H9 (cell line): ENCODE results near the gene FAAH. TPM values are rescaled to one million over a fixed set of nuclear protein-coding genes. Genes with fewer than 3 reads are reported as not detected.

Experiments
- DNase-seq: peaks from one replicate; pipeline ENCODE4 v3.0.0-alpha.2; 2017
- H2AFZ ChIP-seq: one replicate; pipeline ENCODE4 v1.6.1; 2013; ENCODE audit warnings: mild to moderate bottlenecking, low read length, control low read depth, moderate library complexity
- H2AK5ac ChIP-seq: 2 replicates; pipeline ENCODE4 v1.6.1; 2013; ENCODE audit warnings: low read length, control low read depth, mixed read lengths; ENCODE audit not compliant: insufficient read length
- H2BK120ac ChIP-seq: one replicate; pipeline ENCODE4 v1.6.1; 2013; ENCODE audit warnings: low read depth, mild to moderate bottlenecking, low read length, control low read depth, inconsistent platforms; ENCODE audit not compliant: poor library complexity, severe bottlenecking
- H2BK12ac ChIP-seq: 2 replicates; pipeline ENCODE4 v1.6.1; 2013; ENCODE audit warnings: low read length, control low read depth, mixed read lengths, low read depth; ENCODE audit not compliant: insufficient read length
- H2BK15ac ChIP-seq: 2 replicates; pipeline ENCODE4 v1.6.1; 2013; ENCODE audit warnings: low read depth, low read length, control low read depth
- H2BK20ac ChIP-seq: one replicate; pipeline ENCODE4 v1.6.1; 2013; ENCODE audit warnings: low read depth, mild to moderate bottlenecking, low read length, control low read depth, inconsistent platforms; ENCODE audit not compliant: poor library complexity, severe bottlenecking
- H2BK5ac ChIP-seq: 2 replicates; pipeline ENCODE4 v1.6.1; 2013; ENCODE audit warnings: low read length, control low read depth, mixed read lengths; ENCODE audit not compliant: insufficient read length
- H3K14ac ChIP-seq: 2 replicates; pipeline ENCODE4 v1.6.1; 2013; ENCODE audit warnings: low read length, control low read depth; ENCODE audit not compliant: insufficient read depth
- H3K18ac ChIP-seq: 2 replicates; pipeline ENCODE4 v1.6.1; 2013; ENCODE audit warnings: low read depth, mild to moderate bottlenecking, mixed read lengths, low read length, control low read depth; ENCODE audit not compliant: insufficient read length
- H3K23ac ChIP-seq: 2 replicates; pipeline ENCODE4 v1.6.1; 2013; ENCODE audit warnings: low read length, control low read depth, mixed read lengths, low read depth; ENCODE audit not compliant: insufficient read length
- H3K23me2 ChIP-seq: 2 replicates; pipeline ENCODE4 v1.6.1; 2013; ENCODE audit warnings: low read depth, mild to moderate bottlenecking, mixed read lengths, low read length, control low read depth; ENCODE audit not compliant: insufficient read length, poor library complexity, severe bottlenecking
- H3K27ac ChIP-seq: 2 replicates; pipeline ENCODE4 v1.5.1; 2013; ENCODE audit warnings: low read length, control low read depth, mixed read lengths, low read depth; ENCODE audit not compliant: insufficient read length
- H3K27me3 ChIP-seq: 2 replicates; pipeline ENCODE4 v1.6.1; 2013; ENCODE audit warnings: low read length, control low read depth, inconsistent platforms; ENCODE audit not compliant: insufficient read depth
- H3K4ac ChIP-seq: 2 replicates; pipeline ENCODE4 v1.6.1; 2013; ENCODE audit warnings: low read depth, mild to moderate bottlenecking, control low read depth, inconsistent platforms, low read length, moderate library complexity
- H3K4me1 ChIP-seq: 2 replicates; pipeline ENCODE4 v1.6.1; 2013; ENCODE audit warnings: low read length, control low read depth, inconsistent platforms; ENCODE audit not compliant: insufficient read depth
- H3K4me2 ChIP-seq: 2 replicates; pipeline ENCODE4 v1.6.1; 2013; ENCODE audit warnings: low read length, control low read depth, mixed read lengths; ENCODE audit not compliant: insufficient read length, insufficient read depth
- H3K56ac ChIP-seq: 2 replicates; pipeline ENCODE4 v1.6.1; 2013; ENCODE audit warnings: low read depth, mild to moderate bottlenecking, mixed read lengths, low read length, control low read depth; ENCODE audit not compliant: insufficient read length
- H3K79me1 ChIP-seq: 2 replicates; pipeline ENCODE4 v1.6.1; 2013; ENCODE audit warnings: low read depth, mild to moderate bottlenecking, moderate library complexity, low read length, control low read depth, inconsistent platforms; ENCODE audit not compliant: insufficient read depth, poor library complexity, severe bottlenecking
- H3K79me2 ChIP-seq: 2 replicates; pipeline ENCODE4 v1.6.1; 2013; ENCODE audit warnings: low read length, control low read depth, inconsistent platforms; ENCODE audit not compliant: insufficient read depth
- H3K9ac ChIP-seq: 2 replicates; pipeline ENCODE4 v1.6.1; 2013; ENCODE audit warnings: low read length, control low read depth, mixed read lengths; ENCODE audit not compliant: insufficient read length; ENCODE audit errors: extremely low read depth
- H3K9me3 ChIP-seq: one replicate; pipeline ENCODE4 v1.6.1; 2013; ENCODE audit warnings: low read depth, low read length, inconsistent platforms; ENCODE audit not compliant: control insufficient read depth
- H3T11ph ChIP-seq: one replicate; pipeline ENCODE4 v1.6.1; 2013; ENCODE audit warnings: mild to moderate bottlenecking, low read length, control low read depth, inconsistent platforms
- H4K20me1 ChIP-seq: one replicate; pipeline ENCODE4 v1.6.1; 2013; ENCODE audit not compliant: control insufficient read depth, insufficient read length, insufficient read depth
- H4K5ac ChIP-seq: 2 replicates; pipeline ENCODE4 v1.6.1; 2013; ENCODE audit warnings: low read depth, mild to moderate bottlenecking, mixed read lengths, low read length, control low read depth; ENCODE audit not compliant: insufficient read length
- H4K8ac ChIP-seq: replicated peaks from 2 replicates; pipeline ENCODE4 v1.6.1; 2013; ENCODE audit warnings: low read length, control low read depth, mixed read lengths, low read depth; ENCODE audit not compliant: insufficient read length
- H4K91ac ChIP-seq: 2 replicates; pipeline ENCODE4 v1.6.1; 2013; ENCODE audit warnings: low read depth, mild to moderate bottlenecking, moderate library complexity, mixed read lengths, low read length, control low read depth; ENCODE audit not compliant: insufficient read length
- H3K27ac Mint-ChIP-seq, 3 experiments: 2 replicates in 2 of 3; 3 replicates in 1 of 3; pipeline ENCODE4 v1.8.0; 2020 to 2021; ENCODE audit warnings: mixed read lengths in 3 of 3, mild to moderate bottlenecking in 1 of 3, moderate library complexity in 1 of 3
- H3K27me3 Mint-ChIP-seq: 2 replicates; pipeline ENCODE4 v1.8.0; 2021; ENCODE audit warnings: low read depth, mild to moderate bottlenecking, moderate library complexity, mixed read lengths
- H3K36me3 Mint-ChIP-seq, 3 experiments: 2 replicates in 2 of 3; 3 replicates in 1 of 3; pipeline ENCODE4 v1.8.0; 2020 to 2021; ENCODE audit warnings: low read depth in 3 of 3, mixed read lengths in 3 of 3; ENCODE audit not compliant: insufficient read depth in 1 of 3
- H3K4me1 Mint-ChIP-seq, 2 experiments: 2 replicates each; pipeline ENCODE4 v1.8.0; 2020; ENCODE audit warnings: mixed read lengths in 2 of 2
- H3K4me3 Mint-ChIP-seq, 2 experiments: 2 replicates in 1 of 2; 3 replicates in 1 of 2; pipeline ENCODE4 v1.8.0; 2020 to 2021; ENCODE audit warnings: mild to moderate bottlenecking in 2 of 2, mixed read lengths in 2 of 2, moderate library complexity in 1 of 2
- H3K9me3 Mint-ChIP-seq, 2 experiments: 2 replicates in 1 of 2; 3 replicates in 1 of 2; pipeline ENCODE4 v1.8.0; 2020; ENCODE audit warnings: mild to moderate bottlenecking in 2 of 2, mixed read lengths in 2 of 2, moderate library complexity in 1 of 2
- CTCF ChIP-seq: fragments of 200-600 bp; sonication (generic); conservative IDR thresholded peaks from 3 replicates; pipeline ENCODE4 v1.8.0; 2021; ENCODE audit warnings: antibody characterized with exemption, mild to moderate bottlenecking
- WGBS: extraction: QIAGEN DNeasy Blood & Tissue Kit; methylation state at CpG from one replicate; pipeline ENCODE4 v1.1.7; 2013; ENCODE audit warnings: missing lambda C conversion rate, low lambda C conversion rate, mixed read lengths; ENCODE audit not compliant: insufficient read length; ENCODE audit errors: extremely low coverage; 5-methylcytosine and 5-hydroxymethylcytosine counted together
- total RNA-seq: library from RNA; stranded (reverse); gene quantifications from 2 replicates; pipeline ENCODE4 v1.2.1, GENCODE V29; 2021

Gene FAAH
- total RNA-seq, 1 experiment from 2014 or later = 18.9 TPM

GRCh38 chr1:46444466-46444865 is 50.3 kb downstream of the FAAH start:
- Histone ChIP-seq H2BK15ac (no peak overlapping the region), H2BK120ac (no peak overlapping the region), H2AFZ (no peak overlapping the region), H3K27ac (no peak overlapping the region), H3K79me1 (no peaks in the 10 kb centered on the region), H3K9ac (no peak overlapping the region), H2AK5ac (no peak overlapping the region), H3K23me2 (peaks cover 12% of the 10 kb centered on the region), H3K27me3 (peaks cover 22% of the 10 kb centered on the region), H3K18ac (no peak overlapping the region), H3K4me2 (no peak overlapping the region), H3T11ph (no peak overlapping the region), H3K9me3 (no peaks in the 10 kb centered on the region), H3K56ac (no peak overlapping the region), H4K8ac (no peak overlapping the region), H4K20me1 (no peaks in the 10 kb centered on the region), H2BK12ac (no peak overlapping the region), H4K91ac (no peak overlapping the region), H3K4ac (no peak overlapping the region), H3K14ac (no peak overlapping the region), H2BK5ac (no peak overlapping the region), H2BK20ac (no peak overlapping the region), H3K79me2 (no peaks in the 10 kb centered on the region), H3K4me1 (peaks cover 14% of the 10 kb centered on the region; the same call in 1 of the 2 replicates), H3K23ac (no peak overlapping the region), H4K5ac (no peak overlapping the region)
- Mint-ChIP-seq H3K4me1 (peaks cover 31 to 40% of the 10 kb centered on the region in 2 experiments), H3K9me3 (no peaks in the 10 kb centered on the region; a peak in 2 of 5 replicates), H3K36me3 (no peaks in the 10 kb centered on the region), H3K27ac (no peak overlapping the region), H3K27me3 (peaks cover 73% of the 10 kb centered on the region), H3K4me3 (no peak overlapping the region)
- TF ChIP-seq CTCF = no peak
- DNase-seq = no peak
- no CpG with 5 or more reads among the region's 3 CpGs for WGBS
